Measurements from ENCODE around the gene CDC37L1. TPM values are rescaled to one million over a fixed set of nuclear protein-coding genes. Genes with fewer than 3 reads are reported as not detected.

The CDC37L1 gene
- total and polyA plus RNA-seq, 9 donors, result 14.6 to 24.2 (median 20.7) TPM

- no peaks in the 10 kb centered on the region for H3K27me3 ChIP-seq
- H3K9me3 ChIP-seq, result no peaks in the 10 kb centered on the region
- peak within 1 kb of the TSS; percentile 15 to 49 for H3K27ac ChIP-seq
- no peaks in the 10 kb centered on the region for H3K36me3 ChIP-seq
- peak; percentile 33 for TF ChIP-seq POLR2A (IDR thresholded peaks at IDR 0.05)
- TF ChIP-seq, protein P1, sequence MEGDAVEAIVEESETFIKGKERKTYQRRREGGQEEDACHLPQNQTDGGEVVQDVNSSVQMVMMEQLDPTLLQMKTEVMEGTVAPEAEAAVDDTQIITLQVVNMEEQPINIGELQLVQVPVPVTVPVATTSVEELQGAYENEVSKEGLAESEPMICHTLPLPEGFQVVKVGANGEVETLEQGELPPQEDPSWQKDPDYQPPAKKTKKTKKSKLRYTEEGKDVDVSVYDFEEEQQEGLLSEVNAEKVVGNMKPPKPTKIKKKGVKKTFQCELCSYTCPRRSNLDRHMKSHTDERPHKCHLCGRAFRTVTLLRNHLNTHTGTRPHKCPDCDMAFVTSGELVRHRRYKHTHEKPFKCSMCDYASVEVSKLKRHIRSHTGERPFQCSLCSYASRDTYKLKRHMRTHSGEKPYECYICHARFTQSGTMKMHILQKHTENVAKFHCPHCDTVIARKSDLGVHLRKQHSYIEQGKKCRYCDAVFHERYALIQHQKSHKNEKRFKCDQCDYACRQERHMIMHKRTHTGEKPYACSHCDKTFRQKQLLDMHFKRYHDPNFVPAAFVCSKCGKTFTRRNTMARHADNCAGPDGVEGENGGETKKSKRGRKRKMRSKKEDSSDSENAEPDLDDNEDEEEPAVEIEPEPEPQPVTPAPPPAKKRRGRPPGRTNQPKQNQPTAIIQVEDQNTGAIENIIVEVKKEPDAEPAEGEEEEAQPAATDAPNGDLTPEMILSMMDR (IDR thresholded peaks at IDR 0.05), result peak; percentile 46 to 58 (median 55)
- no peak for TF ChIP-seq EP300 (IDR thresholded peaks at IDR 0.05)
- peak; percentile 86 to 90 (median 88) for DNase-seq
- peaks cover 6% of the 10 kb centered on the region for H3K4me1 ChIP-seq (ENCODE audit: insufficient read depth)
- peak within 1 kb of the TSS; percentile 84 for H3K4me3 ChIP-seq
- 3 to 4% (median 3%) methylated on average over 50 to 70 of the region's 70 CpGs for WGBS, 3 donors
- intact Hi-C loops (cut with DNase I), result loop anchor here (2.0 to 10.0 kb wide), 4 partner anchors 78 to 962 kb away; partner anchors contain the start of genes AK3 (in 3 of the 4) and RIC1 (in 1 of the 4)
These were observed 17.0 kb upstream of the CDC37L1 start, which contains the start of gene PLPP6 for GRCh38 chr9:4662108-4662988. TSS of gene PLPP6 (plus strand) at chr9:4662294. CDS start at chr9:4662376, 82 bp downstream.

DNA sequence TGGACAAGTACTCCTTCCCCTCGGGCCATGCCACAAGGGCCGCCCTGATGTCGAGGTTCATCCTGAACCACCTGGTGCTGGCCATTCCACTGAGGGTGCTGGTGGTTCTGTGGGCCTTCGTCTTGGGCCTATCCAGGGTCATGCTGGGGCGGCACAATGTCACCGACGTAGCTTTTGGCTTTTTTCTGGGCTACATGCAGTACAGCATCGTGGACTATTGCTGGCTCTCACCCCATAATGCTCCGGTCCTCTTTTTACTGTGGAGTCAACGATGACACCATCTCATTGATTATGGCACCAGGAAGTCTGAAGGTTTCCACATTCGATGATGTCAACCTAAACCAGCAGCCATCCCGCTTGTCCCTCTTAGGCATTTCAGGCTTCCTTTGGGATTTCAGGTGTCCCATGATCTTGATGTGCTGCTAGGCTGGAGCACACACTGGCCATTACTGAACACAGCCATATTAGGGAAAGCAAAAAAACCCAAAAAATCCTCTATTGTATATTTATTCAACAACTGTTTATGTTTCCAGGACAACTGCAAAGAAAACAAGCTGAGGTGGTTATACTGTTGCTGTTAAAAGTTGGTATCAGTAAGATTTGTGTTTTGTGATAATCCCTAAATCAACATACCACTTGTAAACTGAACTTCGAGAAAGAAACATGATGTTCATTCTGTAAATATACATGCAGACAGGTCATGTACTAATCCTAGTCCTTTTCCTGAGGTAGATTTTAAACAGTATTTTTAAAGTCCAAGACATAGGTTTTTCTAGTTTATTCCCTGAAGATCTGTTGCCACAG, 16.2 kb upstream of the CDC37L1 start:
- no peaks in the 10 kb centered on the region for H3K36me3 ChIP-seq
- no peaks in the 10 kb centered on the region for H3K9me3 ChIP-seq
- H3K27me3 ChIP-seq, result no peaks in the 10 kb centered on the region
- peaks cover 6% of the 10 kb centered on the region for H3K4me1 ChIP-seq (ENCODE audit: insufficient read depth)
- DNase-seq, result no peak
- no peak for TF ChIP-seq EP300 (IDR thresholded peaks at IDR 0.05)
- no peak for TF ChIP-seq POLR2A (IDR thresholded peaks at IDR 0.05)
- TF ChIP-seq, protein P1 (IDR thresholded peaks at IDR 0.05), result no peak
- intact Hi-C loops (cut with DNase I), result loop anchor here (2.0 to 10.0 kb wide), 4 partner anchors 78 to 962 kb away; partner anchors contain the start of genes AK3 (in 3 of the 4) and RIC1 (in 1 of the 4)
- peak overlapping the region; percentile 15 to 49 for H3K27ac ChIP-seq
- H3K4me3 ChIP-seq, result peak overlapping the region; percentile 84
- WGBS, 3 donors, result 65 to 72% (median 70%) methylated on average over 13 of the region's 13 CpGs

GRCh38 chr9:4663956-4664355, 15.4 kb upstream of the CDC37L1 start:
- no peaks in the 10 kb centered on the region for H3K27me3 ChIP-seq
- H3K4me1 ChIP-seq (ENCODE audit: insufficient read depth), result peaks cover 6% of the 10 kb centered on the region
- no peaks in the 10 kb centered on the region for H3K9me3 ChIP-seq
- TF ChIP-seq, protein P1 (IDR thresholded peaks at IDR 0.05), result no peak
- TF ChIP-seq EP300 (IDR thresholded peaks at IDR 0.05) (no peak), POLR2A (IDR thresholded peaks at IDR 0.05) (no peak)
- 84 to 95% (median 93%) methylated on average over 3 of the region's 3 CpGs for WGBS, 3 donors
- intact Hi-C loops (cut with DNase I), result loop anchor here (2.0 to 10.0 kb wide), 4 partner anchors 77 to 961 kb away; partner anchors contain the start of genes AK3 (in 3 of the 4) and RIC1 (in 1 of the 4)
- H3K4me3 ChIP-seq, result no peak overlapping the region
- no peak overlapping the region for H3K27ac ChIP-seq
- H3K36me3 ChIP-seq, result no peaks in the 10 kb centered on the region
- no peak for DNase-seq

- WGBS, 3 donors, result 82 to 91% (median 86%) methylated on average over 2 of the region's 2 CpGs
- no peaks in the 10 kb centered on the region for H3K9me3 ChIP-seq
- no peaks in the 10 kb centered on the region for H3K36me3 ChIP-seq
- no peak overlapping the region for H3K27ac ChIP-seq
- peaks cover 6% of the 10 kb centered on the region for H3K4me1 ChIP-seq (ENCODE audit: insufficient read depth)
- no peaks in the 10 kb centered on the region for H3K27me3 ChIP-seq
- TF ChIP-seq, protein P1 (IDR thresholded peaks at IDR 0.05), result no peak
- TF ChIP-seq POLR2A (IDR thresholded peaks at IDR 0.05), result no peak
- TF ChIP-seq EP300 (IDR thresholded peaks at IDR 0.05), result no peak
- no peak for DNase-seq
- intact Hi-C loops (cut with DNase I), result loop anchor here (10.0 kb wide), 3 partner anchors 79 to 959 kb away; partner anchors contain the start of genes AK3 (in 2 of the 4) and RIC1 (in 1 of the 4)
- peak overlapping the region; percentile 45 for H3K4me3 ChIP-seq
These were observed 14.0 kb upstream of the CDC37L1 start for GRCh38 chr9:4665357-4665756.
